HG03025 (cell line): ENCODE results near the gene PHYKPL.
"Not testable (repeated sequence)": the region's sequence is repeated elsewhere in the genome, so short reads cannot be mapped to it uniquely, and the experiment has no call there.

Experiments
- ATAC-seq: cut with Tn5 transposase; IDR thresholded peaks from one replicate; pipeline ENCODE4 v1.9.1; 2021; ENCODE audit warnings: mild to moderate bottlenecking, moderate library complexity; ENCODE audit not compliant: unreplicated experiment, low FRiP score

The PHYKPL gene

GRCh38 chr5:178265746-178266145 lies 33.1 kb upstream of the PHYKPL start:
- no peak for ATAC-seq

- no peak for ATAC-seq
Measured at GRCh38 chr5:178264044-178264443, 31.4 kb upstream of the PHYKPL start.

DNA sequence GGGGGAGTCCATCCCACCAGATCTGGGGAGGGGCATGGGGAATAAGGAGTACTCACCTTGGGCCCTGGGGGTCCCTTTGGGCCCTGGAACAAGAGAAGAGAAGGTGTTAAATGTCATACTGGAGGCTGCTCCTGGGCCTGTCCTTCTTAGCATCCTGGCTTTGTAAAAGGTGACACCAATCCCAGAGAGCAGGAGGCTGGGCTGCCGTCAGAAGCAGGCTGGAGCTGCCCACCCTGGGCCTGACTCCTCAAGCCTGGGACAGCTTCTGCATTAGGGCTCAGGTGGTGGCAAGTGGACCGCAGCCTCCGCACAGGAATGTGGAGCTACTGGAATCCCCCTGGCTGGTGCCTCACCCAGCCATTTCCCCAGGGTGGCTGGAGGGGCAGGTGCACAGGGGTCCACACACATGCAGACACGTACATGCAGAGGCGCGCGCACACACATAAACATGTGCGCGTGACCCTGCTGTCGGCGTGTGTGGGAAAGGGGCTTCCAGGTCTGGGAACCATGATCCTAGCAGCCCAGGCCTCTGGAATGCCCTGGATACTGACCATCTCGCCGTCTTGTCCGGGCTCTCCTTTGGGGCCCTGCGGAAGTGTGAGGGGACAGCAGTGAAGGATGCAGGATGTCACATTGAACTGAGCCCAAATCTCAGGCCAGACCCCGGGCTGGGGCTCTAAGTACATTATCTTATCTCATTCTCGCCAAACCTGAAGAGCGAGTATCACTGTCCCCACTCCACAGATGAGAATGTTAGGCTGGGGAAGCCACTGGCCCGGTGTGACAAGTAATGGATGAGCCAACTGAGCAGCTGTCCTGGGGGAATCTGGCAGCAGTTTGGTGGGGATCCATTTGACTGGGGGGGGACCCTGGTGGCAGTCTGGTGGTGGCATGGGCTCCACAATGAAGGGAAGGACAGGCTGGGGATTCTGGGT lies 29.3 kb upstream of the PHYKPL start:
- no peak for ATAC-seq

- ATAC-seq, result no peak
Measured at GRCh38 chr5:178259623-178260536, 27.3 kb upstream of the PHYKPL start.

- ATAC-seq, result no peak
Measured at GRCh38 chr5:178257650-178258049, 25.0 kb upstream of the PHYKPL start.

GRCh38 chr5:178256746-178257145 lies 24.1 kb upstream of the PHYKPL start:
- no peak for ATAC-seq

GRCh38 chr5:178253632-178254031 lies 21.0 kb upstream of the PHYKPL start:
- ATAC-seq, result not testable (repeated sequence)

DNA sequence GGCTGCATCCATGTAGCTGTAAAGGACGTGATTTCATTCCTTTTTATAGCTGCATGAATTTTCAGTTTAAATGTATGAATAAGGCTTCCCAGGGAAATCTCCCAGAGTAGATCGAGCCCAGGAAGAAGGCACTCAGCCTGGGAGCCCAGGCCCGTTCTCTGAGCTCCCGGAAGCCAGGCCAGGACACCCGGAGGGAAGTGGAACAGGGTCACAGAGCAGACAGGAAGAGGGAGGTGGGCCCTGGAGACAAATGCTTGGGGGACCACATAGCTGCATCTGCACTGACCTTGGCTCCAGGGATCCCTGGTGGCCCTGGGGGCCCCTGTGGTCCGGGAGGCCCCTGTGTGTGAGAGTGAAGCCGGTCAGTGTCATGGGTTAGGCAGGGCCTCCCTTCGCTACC lies 19.7 kb upstream of the PHYKPL start:
- ATAC-seq, result no peak

DNA sequence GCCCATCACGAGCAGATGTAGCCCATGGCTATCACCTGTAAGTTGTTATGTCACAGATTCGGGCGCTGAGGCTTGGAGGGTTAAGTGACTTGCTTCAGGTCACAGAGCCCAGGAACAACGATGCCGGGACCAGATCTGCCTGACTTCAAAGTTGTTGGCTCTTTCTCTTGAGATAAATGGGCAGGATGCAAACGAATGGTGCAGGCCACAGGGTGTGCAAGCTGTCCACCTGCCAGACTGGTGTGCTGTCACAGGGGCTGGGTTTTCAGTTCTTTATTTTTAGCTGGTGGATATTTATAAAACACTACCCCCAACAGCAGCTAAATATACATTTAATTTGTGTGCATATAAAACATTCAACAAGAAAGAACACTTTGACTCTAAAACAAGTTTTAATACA lies 17.7 kb upstream of the PHYKPL start:
- no peak for ATAC-seq

GRCh38 chr5:178249191-178249989 lies 16.8 kb upstream of the PHYKPL start:
- no peak for ATAC-seq

GRCh38 chr5:178248750-178249149 lies 16.1 kb upstream of the PHYKPL start:
- no peak for ATAC-seq

GRCh38 chr5:178247481-178248456 lies 15.2 kb upstream of the PHYKPL start:
- no peak for ATAC-seq

- ATAC-seq, result no peak
Measured at GRCh38 chr5:178246624-178247279, 14.2 kb upstream of the PHYKPL start.

DNA sequence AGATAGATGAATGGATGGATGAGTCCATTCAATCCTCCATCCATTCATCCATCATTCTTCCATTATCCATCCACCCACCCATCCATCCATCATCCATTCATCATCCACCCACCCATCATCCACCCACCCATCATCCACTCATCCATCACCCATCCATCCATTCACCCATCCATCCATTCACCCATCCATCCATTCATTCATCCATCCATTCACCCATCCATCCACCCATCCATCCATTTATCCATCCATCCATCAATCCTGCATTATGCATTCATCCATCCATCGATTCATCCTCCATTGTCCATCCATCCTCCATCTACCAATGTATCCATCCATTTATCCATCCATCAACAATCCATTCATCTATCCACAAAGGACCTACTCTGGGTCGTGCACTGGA lies 12.8 kb upstream of the PHYKPL start:
- no peak for ATAC-seq

DNA sequence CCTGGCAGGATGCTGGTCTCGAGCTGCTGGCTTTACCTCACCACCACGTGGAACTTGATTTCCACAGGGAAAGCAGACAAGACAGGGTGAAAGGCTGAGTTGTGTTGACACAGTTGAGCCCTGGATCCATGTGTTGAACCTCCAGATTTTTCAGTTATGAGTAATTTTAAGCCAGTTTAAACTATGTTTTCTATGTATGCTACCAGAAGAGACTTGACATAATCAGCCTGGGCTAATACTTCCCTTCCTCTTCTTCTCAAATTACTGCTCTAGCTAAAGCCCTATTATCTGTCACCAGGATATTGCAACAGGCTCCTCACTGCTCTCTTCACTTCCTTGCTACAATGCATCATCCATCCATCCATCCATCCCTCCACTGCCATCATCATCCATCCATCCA lies 12.0 kb upstream of the PHYKPL start:
- ATAC-seq, result no peak

- no peak for ATAC-seq
Measured at GRCh38 chr5:178242416-178242815, 9.8 kb upstream of the PHYKPL start.

GRCh38 chr5:178241688-178242231 lies 9.2 kb upstream of the PHYKPL start:
- no peak for ATAC-seq

DNA sequence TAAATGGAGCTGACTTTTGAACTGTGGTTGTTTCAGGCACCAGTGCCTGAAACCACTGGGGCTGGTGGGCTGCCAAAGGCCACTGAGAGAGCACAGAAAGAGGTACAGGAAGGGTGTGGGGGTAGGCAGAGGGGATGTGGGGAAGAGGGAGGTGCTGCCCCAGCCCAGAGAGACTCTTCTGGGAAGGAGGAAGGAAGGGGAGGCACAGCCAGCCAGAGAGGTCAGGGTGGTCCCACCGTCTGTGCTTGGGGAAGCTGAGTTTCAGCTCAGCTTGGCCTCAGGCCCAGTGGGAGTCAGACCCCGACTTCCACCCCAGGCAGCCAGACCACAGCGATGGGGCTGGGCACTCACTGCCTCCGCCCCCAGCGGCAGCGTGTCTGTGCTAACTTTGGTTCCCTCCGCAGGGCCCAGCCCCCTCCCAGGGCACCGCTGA lies 8.6 kb upstream of the PHYKPL start:
- ATAC-seq, result no peak

- no peak for ATAC-seq
Measured at GRCh38 chr5:178240766-178241165, 8.2 kb upstream of the PHYKPL start.
